Dendritic cell treated with granulocyte-macrophage colony-stimulating factor and Interleukin-4, amounts not matched to agents 40 ng/mL and 50 ng/mL, for 4 days (primary cell): Measurements from ENCODE around the gene ILDR1.

Experiments used
- H3K27ac Mint-ChIP-seq: one replicate; pipeline ENCODE4 v1.8.0; 2022; ENCODE audit warnings: mild to moderate bottlenecking, mixed read lengths
- H3K27me3 Mint-ChIP-seq: one replicate; pipeline ENCODE4 v1.8.0; 2022; ENCODE audit warnings: mild to moderate bottlenecking, mixed read lengths
- H3K36me3 Mint-ChIP-seq: one replicate; pipeline ENCODE4 v1.8.0; 2022; ENCODE audit warnings: low read depth, mixed read lengths
- H3K4me1 Mint-ChIP-seq: one replicate; pipeline ENCODE4 v1.8.0; 2022; ENCODE audit warnings: low read depth, mixed read lengths
- H3K4me3 Mint-ChIP-seq: one replicate; pipeline ENCODE4 v1.8.0; 2022; ENCODE audit warnings: mild to moderate bottlenecking, moderate library complexity, mixed read lengths
- H3K9me3 Mint-ChIP-seq: one replicate; pipeline ENCODE4 v1.8.0; 2022; ENCODE audit warnings: mixed read lengths
- intact Hi-C: fragments of 100-400 bp; cut with micrococcal nuclease; formaldehyde crosslinking; loops from one replicate; pipeline ENCODE4 v1.15.0; 2022

ILDR1 gene

GRCh38 chr3:121995161-121996137 is 26.6 kb downstream of the ILDR1 start:
- H3K4me3 Mint-ChIP-seq, result peak overlapping the region; percentile 44
- peaks cover 66% of the 10 kb centered on the region for H3K4me1 Mint-ChIP-seq
- intact Hi-C loops, result loop anchor here (5.0 kb wide), 5 partner anchors 38 to 262 kb away; partner anchors contain the start of genes CD86 and GOLGB1
- H3K36me3 Mint-ChIP-seq, result no peaks in the 10 kb centered on the region
- no peaks in the 10 kb centered on the region for H3K27me3 Mint-ChIP-seq
- H3K27ac Mint-ChIP-seq, result peak overlapping the region; percentile 79
- H3K9me3 Mint-ChIP-seq, result no peaks in the 10 kb centered on the region

GRCh38 chr3:121994551-121994950 is 27.5 kb downstream of the ILDR1 start:
- peak overlapping the region; percentile 79 for H3K27ac Mint-ChIP-seq
- peaks cover 71% of the 10 kb centered on the region for H3K4me1 Mint-ChIP-seq

GRCh38 chr3:121992601-121993560 is 29.2 kb downstream of the ILDR1 start:
- no peaks in the 10 kb centered on the region for H3K36me3 Mint-ChIP-seq
- peak overlapping the region; percentile 79 for H3K27ac Mint-ChIP-seq
- peaks cover 65% of the 10 kb centered on the region for H3K4me1 Mint-ChIP-seq
- H3K4me3 Mint-ChIP-seq, result no peak overlapping the region
- H3K9me3 Mint-ChIP-seq, result no peaks in the 10 kb centered on the region
- intact Hi-C loops, result no loop called here
- H3K27me3 Mint-ChIP-seq, result no peaks in the 10 kb centered on the region

More at GRCh38 chr3:121994551-121994950, 27.5 kb downstream of the ILDR1 start:
- no peaks in the 10 kb centered on the region for H3K36me3 Mint-ChIP-seq
- H3K4me3 Mint-ChIP-seq, result peak overlapping the region; percentile 2
- intact Hi-C loops, result no loop called here
- no peaks in the 10 kb centered on the region for H3K27me3 Mint-ChIP-seq
- H3K9me3 Mint-ChIP-seq, result no peaks in the 10 kb centered on the region

- intact Hi-C loops, result loop anchor here (2.0 to 10.0 kb wide), 2 partner anchors 17 to 105 kb away; no protein-coding TSS in a partner anchor
- Mint-ChIP-seq H3K27ac (peak overlapping the region; percentile 55), H3K4me3 (no peak overlapping the region)
These were observed 32.1 kb downstream of the ILDR1 start for GRCh38 chr3:121989943-121990342.

GRCh38 chr3:121988146-121988545 is 33.9 kb downstream of the ILDR1 start:
- Mint-ChIP-seq H3K27me3 (no peaks in the 10 kb centered on the region), H3K36me3 (no peaks in the 10 kb centered on the region), H3K4me3 (no peak overlapping the region), H3K27ac (peak overlapping the region; percentile 12), H3K4me1 (peaks cover 31% of the 10 kb centered on the region), H3K9me3 (peaks cover 16% of the 10 kb centered on the region)
- intact Hi-C loops, result loop anchor here (10.0 kb wide), 1 partner anchor 103 kb away; no protein-coding TSS in a partner anchor

More at GRCh38 chr3:121989943-121990342, 32.1 kb downstream of the ILDR1 start:
- Mint-ChIP-seq H3K4me1 (peaks cover 42% of the 10 kb centered on the region), H3K36me3 (no peaks in the 10 kb centered on the region), H3K27me3 (no peaks in the 10 kb centered on the region), H3K9me3 (no peaks in the 10 kb centered on the region)

GRCh38 chr3:121985846-121986245 is 36.2 kb downstream of the ILDR1 start:
- Mint-ChIP-seq H3K4me3 (no peak overlapping the region), H3K4me1 (peaks cover 28% of the 10 kb centered on the region), H3K36me3 (no peaks in the 10 kb centered on the region), H3K27me3 (no peaks in the 10 kb centered on the region), H3K9me3 (peaks cover 16% of the 10 kb centered on the region), H3K27ac (no peak overlapping the region)
- intact Hi-C loops, result loop anchor here (10.0 kb wide), 1 partner anchor 101 kb away; no protein-coding TSS in a partner anchor

- H3K9me3 Mint-ChIP-seq, result peaks cover 16% of the 10 kb centered on the region
- intact Hi-C loops, result loop anchor here (10.0 kb wide), 1 partner anchor 97 kb away; no protein-coding TSS in a partner anchor
- H3K4me1 Mint-ChIP-seq, result peaks cover 29% of the 10 kb centered on the region
- no peaks in the 10 kb centered on the region for H3K36me3 Mint-ChIP-seq
- H3K4me3 Mint-ChIP-seq, result no peak overlapping the region
- H3K27ac Mint-ChIP-seq, result no peak overlapping the region
- H3K27me3 Mint-ChIP-seq, result no peaks in the 10 kb centered on the region
These were observed 40.6 kb downstream of the ILDR1 start for GRCh38 chr3:121981473-121981872.

- intact Hi-C loops, result loop anchor here (10.0 kb wide), 1 partner anchor 96 kb away; no protein-coding TSS in a partner anchor
- Mint-ChIP-seq H3K27ac (no peak overlapping the region), H3K27me3 (no peaks in the 10 kb centered on the region), H3K36me3 (no peaks in the 10 kb centered on the region), H3K4me1 (peaks cover 28% of the 10 kb centered on the region), H3K9me3 (peaks cover 16% of the 10 kb centered on the region), H3K4me3 (no peak overlapping the region)
These were observed 41.6 kb downstream of the ILDR1 start for GRCh38 chr3:121980450-121980796.

- intact Hi-C loops, result loop anchor here (5.0 to 10.0 kb wide), 2 partner anchors 95 to 317 kb away; no protein-coding TSS in a partner anchor
- Mint-ChIP-seq H3K9me3 (peaks cover 16% of the 10 kb centered on the region), H3K27ac (no peak overlapping the region)
These were observed 42.2 kb downstream of the ILDR1 start for GRCh38 chr3:121979734-121980449.

GRCh38 chr3:121979246-121979645 is 42.8 kb downstream of the ILDR1 start:
- Mint-ChIP-seq H3K36me3 (no peaks in the 10 kb centered on the region), H3K9me3 (peaks cover 11% of the 10 kb centered on the region), H3K27me3 (no peaks in the 10 kb centered on the region), H3K27ac (no peak overlapping the region), H3K4me1 (peaks cover 17% of the 10 kb centered on the region), H3K4me3 (no peak overlapping the region)
- intact Hi-C loops, result loop anchor here (5.0 kb wide), 1 partner anchor 318 kb away; no protein-coding TSS in a partner anchor

More at GRCh38 chr3:121979734-121980449, 42.2 kb downstream of the ILDR1 start:
- Mint-ChIP-seq H3K27me3 (no peaks in the 10 kb centered on the region), H3K4me3 (no peak overlapping the region), H3K4me1 (peaks cover 22% of the 10 kb centered on the region), H3K36me3 (no peaks in the 10 kb centered on the region)

GRCh38 chr3:121976727-121977126 is 45.3 kb downstream of the ILDR1 start:
- H3K27ac Mint-ChIP-seq, result no peak overlapping the region
- no peaks in the 10 kb centered on the region for H3K9me3 Mint-ChIP-seq
- no peaks in the 10 kb centered on the region for H3K27me3 Mint-ChIP-seq
- H3K36me3 Mint-ChIP-seq, result no peaks in the 10 kb centered on the region
- H3K4me1 Mint-ChIP-seq, result peaks cover 17% of the 10 kb centered on the region
- intact Hi-C loops, result loop anchor here (5.0 kb wide), 1 partner anchor 321 kb away; no protein-coding TSS in a partner anchor
- no peak overlapping the region for H3K4me3 Mint-ChIP-seq

- Mint-ChIP-seq H3K27ac (no peak overlapping the region), H3K9me3 (no peaks in the 10 kb centered on the region), H3K4me1 (peaks cover 17% of the 10 kb centered on the region), H3K4me3 (no peak overlapping the region), H3K36me3 (no peaks in the 10 kb centered on the region), H3K27me3 (no peaks in the 10 kb centered on the region)
- intact Hi-C loops, result loop anchor here (5.0 kb wide), 1 partner anchor 321 kb away; no protein-coding TSS in a partner anchor
These were observed 46.2 kb downstream of the ILDR1 start for GRCh38 chr3:121975702-121976302.
